ENCODE results near the gene DBNDD2.

The DBNDD2 gene

DNA sequence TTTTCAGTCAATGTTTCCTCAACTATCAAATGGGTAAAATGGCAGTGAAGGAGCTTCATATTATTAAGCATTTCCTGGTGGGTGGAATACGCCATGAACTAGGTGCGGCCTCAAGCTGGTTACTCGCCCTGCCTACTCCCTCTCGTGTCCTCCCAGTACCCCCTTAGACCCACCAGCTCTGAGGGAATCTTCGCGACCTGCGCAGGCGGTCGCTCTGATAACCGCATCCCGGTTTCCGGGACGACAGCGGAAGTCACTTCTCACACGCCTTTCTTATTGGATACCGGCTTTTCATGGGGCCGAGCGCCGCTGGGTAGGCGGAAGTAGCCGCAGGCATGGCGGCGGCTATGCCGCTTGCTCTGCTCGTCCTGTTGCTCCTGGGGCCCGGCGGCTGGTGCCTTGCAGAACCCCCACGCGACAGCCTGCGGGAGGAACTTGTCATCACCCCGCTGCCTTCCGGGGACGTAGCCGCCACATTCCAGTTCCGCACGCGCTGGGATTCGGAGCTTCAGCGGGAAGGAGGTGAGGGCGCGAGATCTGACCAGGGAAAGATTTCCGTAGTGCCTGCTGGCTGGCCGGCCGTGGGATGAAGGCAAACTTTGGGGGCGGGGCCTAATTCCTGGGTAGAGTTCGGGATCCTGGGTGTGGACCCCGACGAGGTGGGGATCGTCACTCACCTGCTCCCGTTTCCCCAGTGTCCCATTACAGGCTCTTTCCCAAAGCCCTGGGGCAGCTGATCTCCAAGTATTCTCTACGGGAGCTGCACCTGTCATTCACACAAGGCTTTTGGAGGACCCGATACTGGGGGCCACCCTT lies 7.9 kb downstream of the DBNDD2 start, which contains the start of gene PIGT:
Gene PIGT (plus strand): TSS at position 320 of the 816 bp plus-strand sequence. CDS start 16 bp downstream, at position 336.
- peak; percentile 88 to 89 for DNase-seq
- TF ChIP-seq POLR2A (IDR thresholded peaks at IDR 0.05; ENCODE audit: low read length) (peak; percentile 97), GATA1 (IDR thresholded peaks at IDR 0.05; ENCODE audit: low read depth, low read length) (no peak)

DNA sequence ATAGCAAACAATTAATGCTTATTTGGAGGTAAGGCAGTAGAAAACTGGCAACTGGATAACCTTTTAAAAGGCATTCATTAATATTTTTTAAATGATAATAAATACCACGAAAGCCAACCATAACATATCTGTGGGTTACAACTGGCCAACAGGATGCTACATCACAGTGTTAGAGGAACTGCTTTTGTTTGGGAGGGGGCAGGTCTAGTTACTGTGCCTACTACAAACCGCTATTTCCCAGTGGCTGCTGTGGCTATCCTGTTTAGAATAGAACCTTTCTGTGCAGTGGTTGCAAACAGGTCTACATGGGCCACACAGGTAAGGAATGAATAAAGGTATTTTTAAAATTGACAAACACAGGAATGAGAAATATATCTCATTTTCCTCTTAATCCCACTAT lies 8.8 kb downstream of the DBNDD2 start:
- TF ChIP-seq POLR2A (IDR thresholded peaks at IDR 0.05; ENCODE audit: low read length) = no peak
- no peak for TF ChIP-seq GATA1 (IDR thresholded peaks at IDR 0.05; ENCODE audit: low read depth, low read length)
- peak; percentile 23 to 36 for DNase-seq

- peak; percentile 80 to 91 for DNase-seq
These were observed 11.4 kb downstream of the DBNDD2 start for GRCh38 chr20:45419188-45420091.

GRCh38 chr20:45420125-45420524 lies 12.0 kb downstream of the DBNDD2 start:
- TF ChIP-seq POLR2A (IDR thresholded peaks at IDR 0.05; ENCODE audit: low read length) (no peak), GATA1 (IDR thresholded peaks at IDR 0.05; ENCODE audit: low read depth, low read length) (no peak)
- DNase-seq = no peak

More at GRCh38 chr20:45419188-45420091, 11.4 kb downstream of the DBNDD2 start:
- no peak for TF ChIP-seq GATA1 (IDR thresholded peaks at IDR 0.05; ENCODE audit: low read depth, low read length)
- peak; percentile 63 for TF ChIP-seq POLR2A (IDR thresholded peaks at IDR 0.05; ENCODE audit: low read length)

- TF ChIP-seq GATA1 (IDR thresholded peaks at IDR 0.05; ENCODE audit: low read depth, low read length) = no peak
- no peak for TF ChIP-seq POLR2A (IDR thresholded peaks at IDR 0.05; ENCODE audit: low read length)
- DNase-seq = no peak
These were observed 15.6 kb downstream of the DBNDD2 start for GRCh38 chr20:45423700-45424099.

DNA sequence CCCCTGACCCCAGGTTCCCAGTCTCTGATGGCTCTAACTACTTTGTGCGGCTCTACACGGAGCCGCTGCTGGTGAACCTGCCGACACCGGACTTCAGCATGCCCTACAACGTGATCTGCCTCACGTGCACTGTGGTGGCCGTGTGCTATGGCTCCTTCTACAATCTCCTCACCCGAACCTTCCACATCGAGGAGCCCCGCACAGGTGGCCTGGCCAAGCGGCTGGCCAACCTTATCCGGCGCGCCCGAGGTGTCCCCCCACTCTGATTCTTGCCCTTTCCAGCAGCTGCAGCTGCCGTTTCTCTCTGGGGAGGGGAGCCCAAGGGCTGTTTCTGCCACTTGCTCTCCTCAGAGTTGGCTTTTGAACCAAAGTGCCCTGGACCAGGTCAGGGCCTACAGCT lies 17.5 kb downstream of the DBNDD2 start:
- TF ChIP-seq GATA1 (IDR thresholded peaks at IDR 0.05; ENCODE audit: low read depth, low read length) = no peak
- TF ChIP-seq POLR2A (IDR thresholded peaks at IDR 0.05; ENCODE audit: low read length) = no peak

GRCh38 chr20:45426320-45427016 lies 18.4 kb downstream of the DBNDD2 start:
- DNase-seq = no peak
- TF ChIP-seq GATA1 (IDR thresholded peaks at IDR 0.05; ENCODE audit: low read depth, low read length) (no peak), POLR2A (IDR thresholded peaks at IDR 0.05; ENCODE audit: low read length) (peak; percentile 11)

More for the DNA sequence above, 17.5 kb downstream of the DBNDD2 start:
- no peak for DNase-seq

DNA sequence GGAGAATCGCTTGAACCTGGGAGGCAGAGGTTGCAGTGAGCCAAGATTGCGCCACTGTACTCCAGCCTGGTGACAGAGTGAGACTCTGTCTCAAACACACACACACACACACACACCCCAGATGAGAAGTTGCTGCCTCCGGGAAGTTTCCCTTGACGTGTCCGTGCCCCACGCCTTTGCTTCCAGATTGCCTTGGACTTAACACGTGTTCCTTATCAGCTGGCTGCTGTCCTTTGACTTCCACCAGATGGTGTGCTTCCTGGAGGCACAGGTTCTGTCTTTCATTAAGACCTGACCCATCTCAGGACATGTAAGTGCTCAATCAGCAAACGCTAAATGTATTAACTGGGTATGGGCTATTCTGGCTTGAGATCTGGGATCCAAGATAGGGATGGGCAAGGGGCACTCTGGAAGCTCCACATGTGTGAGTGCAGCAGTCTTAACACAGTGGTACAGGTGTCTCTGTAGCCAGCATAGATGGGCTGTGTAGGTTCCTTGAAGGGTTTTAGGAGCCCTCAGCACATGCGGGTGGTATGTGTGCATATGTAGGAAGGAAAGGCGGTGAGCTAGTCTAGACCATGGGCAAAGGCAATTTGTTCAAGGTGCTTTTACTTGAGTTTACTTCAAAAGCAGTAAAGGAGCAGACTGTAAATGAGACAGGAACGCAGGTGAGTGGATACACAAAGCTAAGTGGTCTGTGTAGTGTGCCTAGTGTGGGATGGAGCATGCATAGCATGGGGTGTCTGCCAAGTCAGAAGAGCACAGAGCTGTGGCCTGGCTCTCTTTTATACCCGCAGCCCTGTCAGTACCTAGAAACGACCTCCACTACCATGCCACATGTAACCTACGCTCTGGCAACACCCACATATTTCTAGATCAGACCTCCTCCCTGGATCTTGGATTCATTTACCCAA lies 19.4 kb downstream of the DBNDD2 start:
- no peak for TF ChIP-seq POLR2A (IDR thresholded peaks at IDR 0.05; ENCODE audit: low read length)
- no peak for TF ChIP-seq GATA1 (IDR thresholded peaks at IDR 0.05; ENCODE audit: low read depth, low read length)
- peak; percentile 12 to 27 for DNase-seq

DNA sequence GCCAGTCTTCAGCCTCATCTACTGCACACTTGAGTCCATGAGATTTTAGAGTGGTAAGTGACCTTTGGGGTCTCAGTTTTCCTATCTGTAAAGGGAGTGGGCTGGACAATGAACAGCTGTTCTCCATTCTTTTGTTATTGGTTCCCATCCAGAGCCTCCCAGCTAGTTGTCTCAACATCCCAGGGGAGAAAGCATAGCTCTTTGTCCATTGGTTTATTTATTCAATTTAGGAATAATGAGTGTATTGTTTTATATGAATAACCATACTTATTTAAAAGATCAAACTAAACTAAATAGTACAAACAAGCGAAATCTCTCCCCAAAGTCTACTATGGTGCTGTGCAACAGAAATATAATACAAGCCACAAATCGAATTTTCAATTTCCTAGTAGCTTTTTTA lies 21.5 kb downstream of the DBNDD2 start:
- no peak for DNase-seq
- no peak for TF ChIP-seq GATA1 (IDR thresholded peaks at IDR 0.05; ENCODE audit: low read depth, low read length)
- no peak for TF ChIP-seq POLR2A (IDR thresholded peaks at IDR 0.05; ENCODE audit: low read length)

GRCh38 chr20:45432294-45432693 lies 24.2 kb downstream of the DBNDD2 start:
- TF ChIP-seq GATA1 (IDR thresholded peaks at IDR 0.05; ENCODE audit: low read depth, low read length) (no peak), POLR2A (IDR thresholded peaks at IDR 0.05; ENCODE audit: low read length) (no peak)

DNA sequence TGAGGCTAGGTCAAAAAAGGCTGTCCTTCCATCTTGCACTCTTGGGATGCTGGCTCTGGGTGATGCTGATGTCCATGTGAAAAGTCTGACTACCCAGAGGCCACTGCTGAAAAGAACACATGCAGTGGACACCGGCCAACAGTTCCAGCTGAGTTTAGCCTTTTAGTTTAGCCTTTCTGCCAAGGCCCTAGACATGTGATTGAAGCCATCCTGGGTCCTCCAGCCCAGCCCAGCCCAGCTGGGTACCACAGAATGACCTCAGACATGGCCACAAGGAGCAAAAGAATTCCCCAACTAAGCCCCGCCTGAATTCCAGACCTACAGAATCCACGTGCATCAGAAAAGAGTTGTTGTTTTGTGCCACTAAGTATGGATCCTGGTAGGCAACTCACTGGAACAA lies 25.2 kb downstream of the DBNDD2 start:
- no peak for DNase-seq
- TF ChIP-seq POLR2A (IDR thresholded peaks at IDR 0.05; ENCODE audit: low read length) (no peak), GATA1 (IDR thresholded peaks at IDR 0.05; ENCODE audit: low read depth, low read length) (no peak)

More at GRCh38 chr20:45432294-45432693, 24.2 kb downstream of the DBNDD2 start:
- no peak for DNase-seq

GRCh38 chr20:45433976-45434375 lies 25.9 kb downstream of the DBNDD2 start:
- no peak for TF ChIP-seq GATA1 (IDR thresholded peaks at IDR 0.05; ENCODE audit: low read depth, low read length)
- TF ChIP-seq POLR2A (IDR thresholded peaks at IDR 0.05; ENCODE audit: low read length) = no peak
- no peak for DNase-seq

Measured in erythroblast (primary cell).